Activated naive CD8-positive, alpha-beta T cell treated with anti-CD3 and anti-CD28 coated beads, Interleukin-2, amount 50 U/mL, for 16 hours (primary cell): ENCODE data around the gene AGPS.

Experiments
- DNase-seq: peaks from one replicate; pipeline ENCODE4 v3.0.0-alpha.2; 2020; ENCODE audit warnings: low read depth, low spot score

AGPS gene

DNA sequence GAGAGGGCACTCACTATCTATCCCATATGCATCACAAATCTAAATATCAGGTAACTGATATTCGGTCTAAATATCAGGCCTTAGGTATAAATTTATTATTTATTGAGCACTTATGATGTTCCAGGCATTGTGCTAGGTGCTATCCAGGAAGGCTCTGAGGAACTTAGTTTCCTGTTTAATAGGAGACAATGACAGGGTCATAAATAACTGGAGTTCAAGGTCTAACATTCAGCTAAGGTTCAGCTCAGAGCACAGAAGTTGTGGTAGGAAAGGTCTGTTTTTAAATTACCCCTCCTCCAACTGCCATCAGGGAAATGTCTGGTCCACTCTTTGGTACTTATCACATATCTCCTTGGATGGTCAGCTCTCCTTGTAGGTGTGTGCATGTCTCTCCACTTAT, 193.6 kb downstream of the AGPS start:
- no peak for DNase-seq

GRCh38 chr2:177587371-177587770, 194.8 kb downstream of the AGPS start:
- DNase-seq = no peak

GRCh38 chr2:177588671-177589070, 196.1 kb downstream of the AGPS start:
- DNase-seq = no peak

GRCh38 chr2:177589186-177589585, 196.6 kb downstream of the AGPS start:
- no peak for DNase-seq

GRCh38 chr2:177592397-177592796, 199.8 kb downstream of the AGPS start:
- DNase-seq = no peak

GRCh38 chr2:177592945-177593344, 200.4 kb downstream of the AGPS start:
- DNase-seq = no peak

GRCh38 chr2:177593402-177593801, 200.8 kb downstream of the AGPS start:
- DNase-seq = no peak
